GM19240 (cell line): ENCODE results near the gene FIG4.
"Not testable (repeated sequence)": the region's sequence is repeated elsewhere in the genome, so short reads cannot be mapped to it uniquely, and the experiment has no call there.

ENCODE experiments used
- DNase-seq: peaks from one replicate; pipeline ENCODE4 v3.0.0; 2011; ENCODE audit warnings: low spot score; ENCODE audit not compliant: insufficient read length

The FIG4 gene

DNA sequence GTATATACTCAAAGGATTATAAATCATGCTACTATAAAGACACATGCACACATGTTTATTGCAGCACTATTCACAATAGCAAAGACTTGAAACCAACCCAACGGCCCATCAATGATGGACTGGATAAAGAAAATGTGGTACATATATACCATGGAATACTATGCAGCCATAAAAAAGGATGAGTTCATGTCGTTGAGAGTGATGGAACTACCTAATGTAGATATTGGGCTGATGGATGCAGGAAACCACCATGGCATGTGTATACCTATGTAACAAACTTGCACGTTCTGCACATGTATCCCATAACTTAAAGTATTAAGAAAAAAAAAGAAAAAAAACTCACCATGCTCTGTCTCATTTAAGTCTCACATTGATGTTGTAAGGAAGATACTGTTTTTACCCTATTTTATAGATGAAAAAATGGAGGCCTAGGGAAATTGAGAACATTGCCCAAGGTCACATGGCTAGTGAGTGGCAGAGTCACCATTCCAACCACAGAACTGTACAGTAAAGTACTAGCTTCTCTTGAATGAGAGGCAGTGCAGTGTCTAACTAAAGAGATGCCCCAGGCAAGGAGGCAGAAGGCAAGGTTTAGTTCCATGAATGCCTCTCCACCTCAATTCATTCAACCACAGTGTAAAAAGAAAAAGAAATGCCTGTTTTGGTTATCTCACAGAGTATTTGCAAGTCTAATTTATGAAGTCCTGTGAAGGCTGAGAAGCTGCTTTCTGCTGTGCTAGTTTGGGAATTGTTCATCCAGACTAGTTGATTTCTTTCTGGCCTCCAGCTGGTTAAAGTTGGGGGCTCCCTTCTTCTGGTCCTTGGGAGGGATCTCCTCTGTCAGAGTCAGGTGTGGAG, 68.2 kb downstream of the FIG4 start:
- no peak for DNase-seq

GRCh38 chr6:109760208-109760607, 69.1 kb downstream of the FIG4 start:
- no peak for DNase-seq

DNA sequence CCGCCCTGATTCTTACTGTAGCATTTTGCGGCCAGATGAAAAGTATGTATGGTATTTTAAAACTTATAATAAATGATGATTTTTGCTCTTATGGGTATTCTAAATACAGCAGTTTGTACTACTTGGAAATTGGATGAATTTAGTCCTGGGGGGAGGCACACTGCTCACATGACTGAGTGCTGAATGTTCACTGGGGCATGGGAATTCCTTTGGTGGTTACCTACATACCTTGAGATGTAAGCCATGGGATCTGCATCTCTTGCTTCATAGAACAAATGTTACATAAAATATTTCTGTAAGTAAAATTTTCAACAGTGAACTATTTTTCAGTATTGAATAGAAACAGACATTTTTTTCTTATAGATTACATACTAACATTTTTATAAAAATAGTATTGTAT, 71.1 kb downstream of the FIG4 start:
- DNase-seq, result no peak

DNA sequence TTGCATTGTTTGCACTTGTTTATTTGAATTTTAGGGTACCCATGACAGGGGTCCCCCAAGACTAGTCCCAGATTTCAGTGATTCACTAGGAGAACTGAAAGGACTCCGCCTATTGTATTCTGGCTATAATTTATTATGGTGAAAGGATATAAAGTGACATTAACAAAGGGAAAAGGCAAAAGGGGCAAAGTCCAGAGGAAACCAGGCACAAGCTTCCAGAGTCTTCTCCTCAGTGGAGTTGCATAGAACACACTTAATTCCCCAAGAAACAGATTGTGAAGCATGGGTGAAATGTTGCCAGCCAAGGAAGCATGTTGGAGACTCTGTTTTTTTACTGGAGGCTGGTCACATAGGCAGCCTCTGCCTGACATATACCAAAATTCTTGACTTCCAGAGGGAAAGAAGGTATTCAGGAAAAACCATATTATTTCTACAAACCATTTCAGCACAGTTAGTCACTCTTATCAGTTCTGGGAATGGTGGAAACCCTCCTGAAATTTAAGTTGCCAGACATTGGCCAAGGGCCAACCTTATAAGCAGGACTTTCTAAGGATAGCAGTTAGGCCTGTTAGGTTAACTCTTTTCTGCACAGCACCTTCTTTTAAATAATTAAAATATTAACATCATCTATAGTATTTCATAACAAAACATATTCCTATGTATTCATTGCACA, 71.8 kb downstream of the FIG4 start:
- DNase-seq, result no peak

DNA sequence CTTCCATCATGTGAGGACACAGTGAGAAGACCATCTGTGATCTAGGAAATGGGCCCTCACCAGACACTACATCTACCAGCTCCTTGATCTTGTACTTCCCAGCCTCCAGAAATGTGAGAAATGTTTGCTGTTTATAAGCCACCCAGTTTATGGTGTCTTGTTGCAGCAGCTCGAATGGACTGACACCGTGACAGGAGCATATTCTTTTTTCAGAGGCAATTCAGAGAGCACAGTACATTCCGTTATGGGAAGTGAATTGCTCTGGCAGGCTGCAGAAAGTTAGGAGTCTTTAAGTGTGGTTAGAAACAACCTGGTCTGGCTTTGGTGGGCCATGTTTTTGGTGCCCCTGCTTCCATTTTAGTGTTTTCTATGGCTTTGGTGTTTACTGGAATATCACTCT, 75.1 kb downstream of the FIG4 start:
- DNase-seq, result no peak

- no peak for DNase-seq
Observed at GRCh38 chr6:109767961-109768360, 76.9 kb downstream of the FIG4 start.

DNA sequence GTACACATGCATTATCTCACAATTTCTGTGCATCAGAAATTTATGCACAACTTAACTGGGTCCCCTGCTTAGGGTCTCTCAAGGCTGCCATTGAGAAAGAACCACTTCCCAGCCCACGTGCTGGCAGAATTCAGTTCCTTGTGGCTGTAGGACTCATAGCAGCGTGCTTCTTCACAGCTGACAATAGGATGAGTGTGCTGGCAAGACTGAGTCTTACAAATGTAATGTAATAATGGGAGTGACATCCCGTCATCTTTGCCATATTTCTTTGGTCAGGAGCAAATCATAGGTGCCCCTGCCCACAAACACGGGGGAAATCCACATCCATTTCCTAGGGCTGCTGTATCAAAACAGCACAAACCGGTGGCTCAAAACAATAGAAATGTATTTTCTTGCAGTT, 77.4 kb downstream of the FIG4 start:
- no peak for DNase-seq

DNA sequence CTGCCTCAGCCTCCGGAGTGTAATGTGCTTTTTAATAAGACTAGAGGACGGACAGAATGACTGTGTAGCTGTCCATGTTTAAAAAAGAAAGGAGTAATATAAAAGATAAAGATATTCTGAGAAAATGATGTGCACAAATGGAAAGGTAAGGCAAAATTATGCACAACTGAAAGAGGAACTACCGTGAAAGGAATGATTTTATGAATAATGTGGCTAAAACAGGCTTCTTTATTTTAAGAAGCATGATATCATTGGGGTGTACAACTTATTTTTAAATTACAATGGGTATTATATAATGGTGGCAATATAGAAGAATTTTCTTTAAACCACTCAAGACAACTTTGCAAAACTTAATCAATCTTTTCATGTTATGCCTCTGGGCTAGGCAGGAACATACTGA, 78.1 kb downstream of the FIG4 start:
- no peak for DNase-seq

- DNase-seq, result no peak
Observed at GRCh38 chr6:109770047-109770446, 79.0 kb downstream of the FIG4 start.

- DNase-seq, result no peak
Observed at GRCh38 chr6:109770779-109771178, 79.7 kb downstream of the FIG4 start.

DNA sequence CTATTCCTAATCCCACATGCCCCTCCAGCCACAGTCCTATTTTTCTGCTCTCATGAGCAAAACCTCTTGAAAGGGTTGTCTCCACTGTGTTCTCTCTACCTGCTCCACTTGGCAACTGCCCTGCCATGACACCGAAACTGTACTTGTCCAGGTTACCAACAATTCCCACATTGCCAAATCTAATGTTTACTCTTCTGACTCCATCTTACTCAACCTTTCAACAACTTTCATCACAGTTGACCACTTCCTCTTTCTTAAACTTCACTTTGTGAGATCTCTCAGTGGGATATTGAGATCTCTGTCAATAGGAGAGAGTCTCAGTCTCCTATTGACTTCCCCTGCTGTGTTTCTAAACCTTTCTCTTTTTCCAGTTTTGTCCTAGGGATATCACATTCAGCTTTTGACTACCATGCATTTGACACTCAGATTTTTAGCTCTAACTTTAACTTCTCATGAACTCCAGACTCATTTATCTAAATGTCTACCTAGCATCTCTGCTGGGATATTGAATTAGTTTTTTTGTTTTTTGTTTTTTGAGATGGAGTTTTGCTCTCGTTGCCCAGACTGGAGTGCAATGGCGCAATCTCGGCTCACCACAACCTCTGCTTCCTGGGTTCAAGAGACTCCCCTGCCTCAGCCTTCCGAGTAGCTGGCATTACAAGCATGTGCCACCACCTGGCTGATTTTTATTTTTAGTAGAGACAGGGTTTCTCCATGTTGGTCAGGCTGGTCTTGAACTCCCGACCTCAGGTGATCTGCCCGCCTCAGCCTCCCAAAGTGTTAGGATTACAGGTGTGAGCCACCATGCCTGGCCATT, 81.1 kb downstream of the FIG4 start:
- not testable (repeated sequence) for DNase-seq

- DNase-seq, result no peak
Observed at GRCh38 chr6:109772883-109773431, 81.9 kb downstream of the FIG4 start.

- no peak for DNase-seq
Observed at GRCh38 chr6:109781001-109781400, 89.9 kb downstream of the FIG4 start.

GRCh38 chr6:109782491-109782999, 91.4 kb downstream of the FIG4 start:
- DNase-seq, result no peak

- DNase-seq, result no peak
Observed at GRCh38 chr6:109783250-109783986, 92.3 kb downstream of the FIG4 start.

- DNase-seq, result no peak
Observed at GRCh38 chr6:109787312-109787711, 96.2 kb downstream of the FIG4 start.

DNA sequence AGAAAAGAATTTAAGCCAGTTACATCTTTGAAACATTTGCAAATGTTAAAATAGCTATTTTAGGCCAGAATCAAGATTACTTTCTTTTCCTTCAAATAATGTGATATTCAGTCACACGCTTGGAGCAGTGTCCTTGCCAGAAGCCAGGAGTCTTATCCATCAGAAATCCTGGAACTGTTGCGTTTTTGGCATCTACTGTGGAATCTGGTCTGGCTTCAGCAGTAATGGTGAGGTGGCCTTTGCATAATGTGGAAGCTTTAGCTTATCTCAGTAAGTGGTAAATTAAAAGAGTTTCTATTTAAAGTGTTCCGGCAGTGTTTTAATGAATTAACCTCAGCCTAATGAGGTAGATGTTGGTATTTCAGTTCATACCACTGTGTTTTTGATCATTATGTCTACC, 97.6 kb downstream of the FIG4 start:
- no peak for DNase-seq

- DNase-seq, result no peak
Observed at GRCh38 chr6:109790131-109790530, 99.0 kb downstream of the FIG4 start.

GRCh38 chr6:109791301-109791700, 100.2 kb downstream of the FIG4 start:
- no peak for DNase-seq

DNA sequence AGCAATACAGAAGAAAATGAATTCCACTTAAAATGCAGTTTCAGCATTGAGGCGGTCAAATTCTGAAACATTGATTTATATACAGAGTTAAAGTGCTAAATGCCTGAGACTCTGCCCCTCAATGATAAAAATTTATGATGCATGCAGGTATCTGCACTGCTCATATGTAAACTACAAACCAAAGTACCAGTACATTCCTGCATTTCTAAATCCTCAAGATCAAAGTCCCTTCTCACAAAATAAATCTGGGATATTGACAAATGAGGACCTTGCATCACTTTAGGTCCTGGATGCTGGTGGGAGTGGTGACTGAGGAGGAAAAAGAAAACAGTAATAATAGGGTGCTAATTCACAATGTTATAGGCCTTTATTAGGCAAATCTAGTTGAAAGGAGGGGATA, 101.9 kb downstream of the FIG4 start:
- DNase-seq, result no peak

GRCh38 chr6:109793792-109794191, 102.7 kb downstream of the FIG4 start:
- DNase-seq, result no peak
